Dedifferentiated amniotic fluid mesenchymal stem cell (primary cell): ENCODE data around the gene MROH9.
"Not testable (repeated sequence)": the region's sequence is repeated elsewhere in the genome, so short reads cannot be mapped to it uniquely, and the experiment has no call there.

ENCODE experiments used
- DNase-seq: peaks from one replicate; pipeline ENCODE4 v3.0.0-alpha.2; 2016; ENCODE audit errors: extremely low spot score

MROH9 gene, protein sequence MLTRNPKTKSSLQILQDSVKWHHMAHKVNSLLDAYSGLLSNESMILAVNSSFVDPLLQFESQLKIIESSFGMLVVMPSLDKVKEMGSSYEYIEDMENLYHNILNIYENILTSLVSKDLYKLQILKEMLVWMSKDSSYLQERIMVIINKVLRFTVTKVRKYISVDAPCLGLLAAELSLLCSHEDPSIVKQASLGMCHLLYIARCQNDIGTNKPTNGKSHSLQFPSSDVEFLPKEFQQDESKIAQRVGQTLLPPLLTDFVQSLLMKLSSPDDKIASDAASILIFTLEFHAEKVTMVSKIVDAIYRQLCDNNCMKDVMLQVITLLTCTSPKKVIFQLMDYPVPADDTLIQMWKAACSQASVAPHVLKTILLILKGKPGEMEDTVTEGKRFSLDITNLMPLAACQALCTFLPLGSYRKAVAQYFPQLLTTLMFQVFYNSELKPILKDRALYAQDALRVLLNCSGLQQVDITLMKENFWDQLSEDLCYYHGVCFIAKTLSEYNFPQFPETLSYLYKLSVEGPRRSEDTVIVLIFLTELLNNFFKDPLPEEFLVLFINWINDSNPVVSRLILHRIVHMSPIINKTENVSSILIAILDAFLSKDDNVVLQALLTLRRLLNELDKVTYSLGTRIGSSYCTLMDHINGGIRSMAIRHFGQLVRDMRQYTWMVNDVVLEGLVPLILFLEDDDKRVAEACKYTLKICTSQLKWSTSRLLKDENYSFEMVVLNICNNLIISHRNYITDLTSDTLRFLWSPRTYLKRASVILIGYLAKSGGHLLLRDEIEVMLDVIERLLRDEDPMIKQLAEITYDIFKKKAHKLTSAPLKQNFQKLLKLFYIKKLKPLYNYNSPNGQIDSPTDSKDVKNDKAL

DNA sequence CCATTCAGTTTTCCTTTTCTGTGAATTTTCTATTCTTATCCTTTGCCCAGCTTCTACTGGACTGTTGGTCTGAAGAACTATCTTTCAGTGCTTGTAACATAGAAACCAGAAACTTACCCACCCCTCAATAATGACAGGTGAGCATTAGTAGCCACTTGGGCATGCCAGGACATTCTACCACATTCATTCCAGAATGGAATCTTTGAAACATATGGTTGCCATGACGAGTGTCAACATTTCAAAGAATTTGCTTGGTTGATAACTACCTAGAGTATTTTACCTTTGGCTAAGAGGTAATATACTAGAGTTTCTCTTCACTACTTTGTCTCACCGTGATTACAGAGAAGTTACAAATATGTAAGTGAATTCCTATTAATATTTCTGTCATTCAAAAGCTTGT, at the start of gene MROH9:
TSS of gene MROH9 (plus strand) at position 304 of the 400 bp plus-strand sequence. CDS start 10,023 bp downstream, outside the sequence.
- no peak for DNase-seq

DNA sequence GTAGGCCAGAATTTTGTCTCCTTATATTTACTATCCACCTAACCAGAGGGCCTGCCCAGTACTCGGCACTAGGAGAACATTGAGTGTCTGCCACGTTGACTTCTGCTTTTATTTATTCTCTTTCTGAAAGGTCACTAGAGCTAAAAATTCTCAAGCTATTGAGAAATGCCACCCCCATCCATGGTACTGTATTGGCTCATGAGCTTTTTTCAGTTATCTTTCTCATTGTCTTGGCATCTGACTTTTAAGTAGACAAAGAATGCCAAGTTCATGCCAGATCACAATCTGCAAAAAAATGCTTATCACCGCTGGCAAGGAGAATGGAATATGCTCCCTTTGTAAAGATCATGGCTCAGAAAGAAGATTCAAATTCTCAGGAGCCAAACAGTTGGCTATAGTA, 49.8 kb upstream of the MROH9 start:
- DNase-seq = peak; percentile 52

DNA sequence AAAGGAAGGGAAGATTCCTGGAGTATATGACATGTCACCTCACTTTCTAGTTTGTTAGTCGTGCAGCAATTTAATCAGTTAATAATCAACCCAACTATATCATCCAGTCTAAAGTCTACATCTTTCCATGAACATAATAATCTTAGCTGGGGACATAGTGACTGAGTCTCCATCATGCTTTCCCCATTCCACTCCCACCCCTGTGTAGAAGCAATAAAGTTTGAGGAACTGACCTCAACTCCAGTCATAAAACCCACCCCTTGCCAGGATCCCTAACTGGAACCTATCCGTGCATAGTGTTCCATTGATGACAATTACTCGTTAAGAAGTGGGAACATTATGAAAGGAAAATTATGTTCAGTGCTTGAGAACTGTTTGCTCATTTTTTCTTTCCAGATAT, 48.9 kb upstream of the MROH9 start:
- DNase-seq = no peak

DNA sequence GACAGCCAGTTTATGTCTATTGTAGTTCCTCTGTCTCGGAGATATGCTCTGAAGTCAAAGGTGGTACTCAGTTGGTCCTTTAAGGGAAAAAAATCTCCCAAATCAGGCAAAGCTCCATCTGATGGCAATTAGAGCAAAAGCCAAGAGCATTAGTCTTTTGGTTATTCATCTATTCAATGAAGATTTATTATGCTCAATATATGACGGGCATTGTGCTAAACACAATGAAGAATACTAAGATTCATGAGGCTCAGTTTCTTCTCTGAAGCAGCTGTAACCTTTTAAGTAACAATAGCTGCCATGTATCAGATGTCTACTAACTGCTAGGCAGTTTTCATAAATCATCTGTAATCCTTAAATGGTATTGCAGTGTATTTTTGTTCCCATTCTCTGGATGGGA, 47.6 kb upstream of the MROH9 start:
- no peak for DNase-seq

DNA sequence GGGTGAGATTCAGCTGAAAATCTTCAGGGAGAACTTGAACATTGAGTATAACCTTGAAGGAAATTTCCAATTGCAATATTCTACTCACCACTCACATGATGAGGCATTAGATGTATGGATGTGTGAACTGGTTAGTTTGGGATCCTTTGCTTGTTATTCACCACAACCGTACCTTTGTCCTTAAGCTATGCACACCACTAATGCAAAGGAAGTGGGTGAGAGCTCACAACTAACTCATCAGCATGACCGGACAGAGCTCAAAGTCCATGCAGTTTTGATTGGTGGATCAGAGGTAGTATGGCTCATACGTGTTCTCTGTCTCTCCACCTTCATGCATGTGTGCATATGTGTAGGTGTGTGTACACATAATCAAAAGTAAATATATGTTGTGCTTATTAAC, 43.5 kb upstream of the MROH9 start:
- no peak for DNase-seq

DNA sequence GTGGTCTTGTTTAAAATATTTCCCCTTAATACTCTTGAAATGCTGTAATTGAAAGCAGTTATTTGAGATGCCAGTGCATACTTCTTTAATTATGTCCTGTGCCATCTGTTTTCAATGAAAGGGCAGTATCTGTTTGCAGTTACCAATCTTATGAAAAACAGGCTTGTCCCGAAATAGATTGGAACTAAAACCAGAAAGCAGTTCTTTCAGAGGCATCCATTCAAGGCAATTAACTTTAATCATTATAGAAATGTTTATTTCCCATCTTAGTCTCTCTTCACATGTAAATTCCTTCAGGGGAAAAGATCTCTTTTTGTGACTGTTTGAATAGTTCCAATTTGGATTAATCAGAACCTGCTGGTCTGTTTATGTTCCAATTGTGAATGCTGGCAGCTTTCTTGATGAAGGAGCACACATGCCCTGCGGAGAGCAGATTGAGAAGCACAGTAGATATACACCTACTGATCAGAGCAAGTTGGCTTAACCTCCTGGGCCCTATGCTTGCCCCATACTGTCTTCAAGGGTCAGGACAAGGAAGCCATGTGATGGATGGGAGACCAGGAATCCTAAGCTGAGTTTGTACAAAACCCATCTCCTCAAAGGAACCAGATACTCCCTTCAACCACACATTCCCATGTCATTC, 41.6 kb upstream of the MROH9 start:
- DNase-seq = peak; percentile 92

DNA sequence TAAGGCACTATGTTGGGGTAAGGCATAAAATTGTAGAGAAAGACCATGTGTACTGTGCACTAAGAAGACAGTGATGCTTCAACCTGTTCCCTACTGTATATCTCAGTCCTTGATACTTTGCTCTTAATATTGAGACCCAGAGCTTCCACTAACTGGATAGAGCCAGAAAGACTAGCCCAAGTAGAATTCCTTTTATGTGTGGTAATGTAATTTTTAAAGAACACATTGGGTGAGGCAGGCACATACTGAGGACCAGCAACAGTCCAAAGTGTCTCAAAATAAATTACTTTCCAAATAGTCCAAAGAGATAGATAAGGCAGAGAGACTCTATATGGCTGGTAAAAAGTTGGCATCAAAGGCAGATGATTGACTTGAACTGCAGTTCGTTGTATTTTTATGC, 31.4 kb upstream of the MROH9 start:
- DNase-seq = no peak

DNA sequence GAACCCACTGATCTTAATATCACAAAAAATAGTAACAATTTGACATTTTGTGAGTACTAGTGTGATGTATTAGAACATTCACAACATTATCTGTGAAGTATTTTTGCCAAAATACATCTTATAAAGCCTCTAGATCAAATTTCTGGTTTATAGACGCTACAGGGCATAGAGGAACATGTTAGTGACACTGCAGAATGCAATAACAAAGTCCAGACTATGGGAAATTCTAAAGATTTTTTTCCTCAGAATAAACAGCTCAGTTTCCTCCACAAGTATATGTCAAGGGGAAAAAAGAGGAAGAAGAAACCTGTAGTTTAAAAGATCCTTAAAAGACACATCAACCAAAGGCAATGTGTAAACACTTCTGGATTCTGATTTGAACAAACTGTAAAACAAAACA, 26.4 kb upstream of the MROH9 start:
- DNase-seq = no peak

DNA sequence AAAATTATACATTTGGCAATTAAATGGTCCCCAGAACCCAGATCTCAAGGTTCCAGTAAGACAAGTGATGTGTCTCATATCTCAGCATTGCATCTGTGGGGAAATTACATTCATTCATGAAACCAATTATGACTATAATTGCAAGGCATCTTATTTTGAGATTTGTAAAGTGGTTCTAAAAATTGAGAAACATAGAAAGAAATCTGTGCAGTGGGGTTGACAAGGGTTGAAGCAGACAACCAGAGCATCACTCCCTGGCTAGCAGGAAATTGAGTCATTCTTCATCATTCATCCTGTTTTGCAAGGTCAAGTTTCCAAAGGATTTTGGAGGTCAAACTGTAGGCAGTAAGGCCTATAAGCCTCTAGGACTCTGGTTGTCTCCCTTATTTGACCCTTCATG, 25.1 kb upstream of the MROH9 start:
- DNase-seq = peak; percentile 22

DNA sequence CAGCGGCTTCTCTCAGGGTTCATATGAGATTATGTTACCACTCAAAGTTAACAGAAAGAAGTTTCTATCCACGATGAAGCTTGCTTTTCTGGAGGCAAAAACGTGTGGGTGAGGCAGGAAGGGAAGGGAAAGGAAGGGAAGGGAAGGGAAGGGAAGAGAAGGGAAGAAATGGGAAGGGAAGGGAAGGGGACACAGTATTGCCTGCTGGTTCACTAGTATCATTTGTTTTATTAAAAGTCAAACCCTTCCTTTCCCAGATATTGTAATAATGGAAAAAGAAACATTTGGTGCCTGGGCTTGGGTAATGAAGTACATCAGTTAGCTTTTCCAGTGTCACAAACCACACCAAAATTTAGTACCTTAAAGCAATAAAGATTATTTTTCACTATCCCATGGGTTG, 18.0 kb upstream of the MROH9 start:
- DNase-seq = no peak

DNA sequence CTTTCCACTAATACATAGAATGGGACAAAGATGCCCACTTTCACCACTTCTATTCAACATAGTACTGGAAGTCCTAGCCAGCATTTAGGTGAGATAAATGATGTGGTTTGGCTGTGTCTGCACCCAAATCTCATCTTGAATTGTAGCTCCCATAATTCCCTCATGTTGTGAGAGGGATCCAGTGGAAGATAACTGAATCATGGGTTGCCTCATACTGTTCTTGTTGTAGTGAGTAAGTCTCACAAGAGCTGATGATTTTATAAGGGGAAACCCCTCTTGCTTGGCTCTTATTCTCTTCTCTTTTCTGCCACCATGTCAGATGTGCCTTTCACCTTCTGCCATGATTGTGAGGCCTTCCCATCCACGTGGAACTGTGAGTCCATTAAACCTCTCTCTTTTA, 10.7 kb upstream of the MROH9 start:
- not testable (repeated sequence) for DNase-seq

DNA sequence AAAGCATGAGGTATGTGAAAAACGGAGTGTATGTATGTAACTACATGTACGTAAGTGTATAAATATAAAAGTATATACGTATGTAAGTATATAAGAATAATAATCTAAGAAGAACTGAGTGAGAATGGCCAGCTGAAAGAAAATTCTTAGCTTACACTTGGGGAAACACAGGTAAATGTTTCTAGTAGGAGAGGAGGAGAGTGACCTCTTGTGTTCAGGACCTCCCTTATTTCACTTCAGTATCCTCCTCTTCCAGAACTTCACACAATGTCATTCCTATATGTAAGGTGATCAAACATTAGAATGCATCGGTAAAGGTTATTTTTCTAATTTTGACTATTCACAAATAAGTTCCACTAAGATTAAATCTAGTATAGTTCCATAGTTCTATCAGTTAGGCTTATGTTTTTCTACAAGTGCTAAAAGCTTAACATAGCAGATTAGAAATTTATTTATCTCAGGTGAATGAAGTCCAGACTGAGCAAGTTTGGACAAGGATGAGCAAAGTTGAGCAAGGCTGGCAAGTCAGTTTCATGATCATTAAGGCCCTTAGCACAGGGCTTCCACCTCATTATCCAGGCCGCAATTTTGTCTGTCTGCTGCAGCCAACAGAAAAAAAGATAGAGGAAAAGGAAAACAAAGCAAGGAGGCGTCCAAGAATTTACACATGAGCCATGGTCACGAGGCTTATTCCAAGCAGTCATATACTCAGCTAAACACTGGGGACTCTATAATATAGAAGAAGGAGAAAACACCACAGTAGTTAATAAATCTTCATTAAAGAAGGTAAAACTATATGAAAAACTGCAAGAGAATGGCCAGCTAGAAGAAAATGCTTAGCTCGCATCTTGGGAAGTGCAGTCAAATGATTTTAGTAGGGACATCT, 7.1 kb upstream of the MROH9 start:
- DNase-seq = no peak

DNA sequence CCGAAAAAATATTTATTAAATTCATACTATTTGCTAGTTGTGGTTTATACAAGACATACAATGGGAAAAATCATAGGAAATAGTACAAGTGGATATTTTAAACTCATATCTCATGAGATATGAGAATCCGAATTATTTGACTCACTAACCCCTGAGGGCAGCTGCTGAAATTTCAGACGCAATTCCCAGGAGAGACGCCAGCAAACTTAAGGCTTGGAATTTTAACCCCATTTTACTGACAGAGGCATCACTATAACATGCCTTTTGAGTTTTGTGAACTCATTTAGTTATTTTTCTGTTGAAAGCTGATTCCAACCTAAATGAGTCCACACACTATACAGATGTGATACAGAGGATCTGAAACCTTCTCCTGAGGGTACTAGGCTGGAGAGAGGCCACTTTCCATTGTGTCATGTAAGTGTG, 5.9 kb upstream of the MROH9 start:
- peak; percentile 79 for DNase-seq

DNA sequence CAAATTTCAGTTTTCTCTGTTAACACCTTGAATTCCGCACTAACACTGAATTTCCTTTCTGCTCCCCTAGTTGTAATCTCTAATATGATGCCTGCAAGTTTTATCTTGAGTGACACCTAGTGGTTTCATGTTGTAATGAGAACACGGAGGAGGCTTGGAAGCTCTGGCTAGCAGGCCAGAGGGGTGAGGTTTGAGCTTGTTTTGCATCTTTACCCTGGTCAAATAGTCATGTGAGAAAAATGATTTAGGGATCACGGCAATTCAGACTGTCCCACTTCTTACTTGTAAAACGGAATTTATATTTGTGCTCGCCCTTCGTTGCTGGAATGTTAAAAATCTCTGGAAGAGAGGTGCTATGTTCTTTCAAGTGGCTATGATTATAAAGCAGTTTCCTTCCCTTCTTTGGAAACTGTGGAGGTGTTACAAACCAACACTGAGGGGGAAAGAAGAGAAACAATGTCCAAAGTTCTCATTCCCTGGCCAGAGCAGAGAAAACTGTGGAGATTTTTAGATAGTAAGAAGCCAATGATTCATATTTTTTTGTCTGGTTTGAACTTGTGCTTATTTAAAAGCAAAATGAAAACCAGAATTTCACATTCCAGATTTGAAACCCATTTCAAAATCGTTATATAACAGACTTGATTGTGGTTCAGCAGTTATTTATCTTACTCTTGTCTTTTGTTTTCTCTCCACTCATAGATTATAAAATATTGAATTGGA, 5.3 kb upstream of the MROH9 start:
- DNase-seq = peak; percentile 85

DNA sequence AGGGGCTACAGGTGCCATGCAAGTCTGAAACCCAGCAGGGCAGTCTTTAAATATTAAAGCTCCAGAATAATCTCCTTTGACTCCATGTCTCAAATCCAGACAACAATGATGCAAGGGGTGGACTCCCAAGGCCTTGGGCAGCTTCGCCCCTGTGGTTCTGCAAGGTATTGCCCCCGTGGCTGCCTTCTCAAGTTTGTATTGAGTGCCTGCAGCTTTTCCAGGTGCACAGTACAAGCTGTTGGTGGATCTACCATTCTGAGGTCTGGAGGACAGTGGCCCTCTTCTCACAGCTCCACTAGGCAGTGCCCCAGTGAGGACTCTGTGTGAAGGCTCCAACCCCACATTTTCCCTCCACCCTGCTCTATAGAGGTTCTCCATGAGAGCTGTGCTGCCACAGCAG, 3.7 kb upstream of the MROH9 start:
- no peak for DNase-seq

DNA sequence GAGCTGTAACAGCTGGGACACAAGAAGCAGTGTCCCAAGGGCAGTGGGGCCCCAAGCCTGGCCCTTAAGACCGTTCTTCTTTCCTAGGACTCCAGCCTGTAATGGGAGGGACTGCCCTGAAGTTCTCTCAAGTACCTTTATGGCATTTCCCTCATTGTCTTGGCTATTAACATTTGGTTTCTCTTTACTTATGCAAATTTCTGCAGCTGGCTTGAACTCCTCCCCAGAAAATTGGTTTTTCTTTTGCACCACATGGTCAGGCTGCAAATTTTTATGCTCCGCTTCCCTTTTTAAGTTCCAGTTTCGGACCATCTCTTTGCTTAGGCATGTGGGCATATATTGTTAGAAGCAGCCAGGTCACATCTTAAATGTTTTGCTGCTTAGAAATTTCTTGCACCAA, 3.1 kb upstream of the MROH9 start:
- DNase-seq = no peak

DNA sequence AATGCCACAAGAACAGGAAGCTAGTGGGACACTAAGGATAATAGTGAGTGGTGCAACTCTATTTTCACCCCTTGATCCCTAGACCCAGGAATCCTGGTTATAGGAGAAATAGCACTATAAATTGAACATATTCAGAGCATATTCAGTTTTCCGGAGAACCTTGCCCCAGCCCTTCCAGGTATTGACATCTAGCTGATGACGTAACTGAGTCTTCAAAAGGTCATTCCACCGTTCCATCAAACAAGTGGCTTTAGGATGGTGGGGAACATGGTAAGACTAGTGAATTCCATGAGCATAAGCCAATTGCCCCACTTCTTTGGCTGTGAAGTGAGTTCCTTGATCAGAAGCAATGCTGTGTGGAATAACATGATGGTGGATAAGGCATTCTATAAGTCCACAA, 2.9 kb downstream of the MROH9 start:
- no peak for DNase-seq

DNA sequence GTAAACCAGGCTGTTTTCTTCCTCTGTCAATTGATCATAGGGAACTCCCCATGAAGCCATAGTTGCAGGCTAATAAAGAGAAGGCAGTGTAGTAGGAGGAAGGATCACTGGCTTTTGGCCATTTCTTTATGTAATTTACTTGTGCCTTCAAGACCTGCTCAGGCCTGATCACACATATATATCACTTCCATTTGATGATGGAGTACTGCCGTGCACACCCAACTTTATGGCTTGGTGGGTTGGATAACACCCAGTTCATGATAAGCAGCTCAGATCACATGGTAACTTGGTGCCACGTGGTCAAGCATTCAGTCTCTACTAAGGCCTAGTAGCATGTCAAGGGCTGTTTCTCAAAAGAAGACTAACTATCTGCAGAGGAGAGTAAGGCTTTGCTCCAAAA, 4.1 kb downstream of the MROH9 start:
- no peak for DNase-seq

DNA sequence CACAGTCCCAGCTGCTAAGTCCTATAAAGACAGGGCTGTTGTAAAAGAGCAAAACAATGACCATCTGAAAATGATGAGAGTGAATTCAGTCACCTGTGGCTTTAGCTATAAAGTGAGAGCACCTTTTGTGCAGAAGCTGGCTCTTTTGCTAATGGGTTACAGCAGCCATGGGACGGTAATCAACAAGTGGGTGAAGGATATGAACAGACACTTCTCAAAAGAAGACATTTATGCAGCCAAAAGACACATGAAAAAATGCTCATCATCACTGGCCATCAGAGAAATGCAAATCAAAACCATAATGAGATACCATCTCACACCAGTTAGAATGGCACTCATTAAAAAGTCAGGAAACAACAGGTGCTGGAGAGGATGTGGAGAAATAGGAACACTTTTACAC, 16.4 kb downstream of the MROH9 start:
- not testable (repeated sequence) for DNase-seq

DNA sequence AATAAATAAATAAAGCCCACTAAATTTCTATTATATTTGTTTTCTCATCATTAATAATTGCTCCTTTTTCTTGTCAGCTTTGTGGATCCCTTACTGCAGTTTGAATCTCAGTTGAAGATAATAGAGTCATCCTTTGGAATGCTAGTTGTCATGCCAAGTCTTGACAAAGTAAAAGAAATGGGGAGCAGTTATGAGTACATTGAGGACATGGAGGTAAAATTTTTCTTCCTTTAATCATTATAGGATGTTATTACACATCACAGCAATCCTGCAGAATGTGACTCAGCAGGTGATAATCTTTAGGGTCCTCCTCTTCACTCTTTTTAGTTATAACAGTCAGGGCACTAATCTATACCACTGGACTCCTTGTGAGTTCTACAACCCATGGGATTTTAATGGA, 24.1 kb downstream of the MROH9 start:
- DNase-seq = no peak

DNA sequence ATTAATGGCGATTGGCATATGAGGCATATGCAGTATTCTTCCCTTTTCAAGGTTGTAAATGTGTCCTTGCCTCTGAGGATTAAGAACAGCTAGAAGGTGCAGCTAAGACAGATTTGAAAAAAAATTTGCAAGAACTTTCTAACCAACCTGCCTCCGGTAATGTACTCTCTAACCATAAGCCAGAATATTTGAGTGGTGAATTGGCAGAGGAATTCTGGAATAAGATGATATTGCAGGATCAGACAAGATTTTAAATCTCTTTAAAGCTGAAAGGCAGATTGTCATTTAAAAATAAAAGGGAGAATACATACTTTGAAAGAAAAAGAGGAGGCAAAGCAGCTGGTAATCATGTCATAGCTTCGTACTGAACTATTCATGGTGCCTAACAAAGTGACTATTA, 29.2 kb downstream of the MROH9 start:
- no peak for DNase-seq
